Stimulated activated naive B cell treated with anti-CD40 and anti-IgM and Interleukin-4, amounts not matched to agents 10 μg/mL and 1 μg/mL and 100 μg/mL, for 72 hours (primary cell): Measurements from ENCODE around the gene CERS6.
"Not testable (repeated sequence)": the region's sequence is repeated elsewhere in the genome, so short reads cannot be mapped to it uniquely, and the experiment has no call there.

Experiments used
- ATAC-seq, 2 donors: fragments of 150-1000 bp; cut with Tn5 transposase; replicated peaks; 2 replicates each; pipeline ENCODE4 v1.10.0; 2021; ENCODE audit warnings: moderate library complexity in 1 of 2
- DNase-seq: peaks from one replicate; pipeline ENCODE4 v3.0.0; 2021
- H3K27ac Mint-ChIP-seq: one replicate; pipeline ENCODE4 v1.8.0; 2022; ENCODE audit warnings: mild to moderate bottlenecking, mixed read lengths
- H3K27me3 Mint-ChIP-seq, 2 donors: one replicate each; pipeline ENCODE4 v1.8.0; 2022; ENCODE audit warnings: mixed read lengths in 2 of 2
- H3K36me3 Mint-ChIP-seq, 2 donors: one replicate each; pipeline ENCODE4 v1.8.0; 2022; ENCODE audit warnings: mixed read lengths in 2 of 2, mild to moderate bottlenecking in 1 of 2
- H3K4me1 Mint-ChIP-seq, 2 donors: one replicate each; pipeline ENCODE4 v1.8.0; 2022; ENCODE audit warnings: mixed read lengths in 2 of 2, mild to moderate bottlenecking in 1 of 2
- H3K4me3 Mint-ChIP-seq, 2 donors: one replicate each; pipeline ENCODE4 v1.8.0; 2022; ENCODE audit warnings: mild to moderate bottlenecking in 2 of 2, mixed read lengths in 2 of 2, moderate library complexity in 1 of 2
- H3K9me3 Mint-ChIP-seq, 2 donors: one replicate each; pipeline ENCODE4 v1.8.0; 2022; ENCODE audit warnings: mixed read lengths in 2 of 2, mild to moderate bottlenecking in 1 of 2

Gene CERS6

DNA sequence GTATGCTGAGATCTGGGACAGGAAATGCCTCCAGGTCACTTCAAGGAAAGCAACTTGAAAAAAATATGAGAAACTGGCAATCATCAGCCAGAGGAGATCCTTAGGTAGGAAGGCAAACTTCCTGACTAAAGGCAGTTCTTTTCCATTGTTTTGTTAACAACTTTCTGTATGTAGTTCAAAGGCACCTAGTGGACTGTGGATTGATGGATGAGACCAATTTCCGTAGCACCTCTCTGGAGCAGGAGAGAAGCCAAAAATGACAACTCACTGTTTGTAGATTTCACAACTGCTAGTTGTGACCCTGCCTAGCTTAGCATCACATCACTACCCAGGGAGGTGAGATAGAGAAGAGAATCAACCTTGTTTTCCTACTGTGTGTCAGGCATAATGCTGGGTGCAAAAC is 324.6 kb downstream of the CERS6 start:
- DNase-seq, result no peak
- peaks cover 4% of the 10 kb centered on the region in 2 donors for H3K9me3 Mint-ChIP-seq
- no peak for ATAC-seq
- no peak overlapping the region for H3K4me3 Mint-ChIP-seq
- H3K27ac Mint-ChIP-seq, result no peak overlapping the region
- H3K27me3 Mint-ChIP-seq, result no peaks in the 10 kb centered on the region
- no peaks in the 10 kb centered on the region for H3K4me1 Mint-ChIP-seq
- H3K36me3 Mint-ChIP-seq, result peaks cover 2 to 5% of the 10 kb centered on the region in 2 donors

DNA sequence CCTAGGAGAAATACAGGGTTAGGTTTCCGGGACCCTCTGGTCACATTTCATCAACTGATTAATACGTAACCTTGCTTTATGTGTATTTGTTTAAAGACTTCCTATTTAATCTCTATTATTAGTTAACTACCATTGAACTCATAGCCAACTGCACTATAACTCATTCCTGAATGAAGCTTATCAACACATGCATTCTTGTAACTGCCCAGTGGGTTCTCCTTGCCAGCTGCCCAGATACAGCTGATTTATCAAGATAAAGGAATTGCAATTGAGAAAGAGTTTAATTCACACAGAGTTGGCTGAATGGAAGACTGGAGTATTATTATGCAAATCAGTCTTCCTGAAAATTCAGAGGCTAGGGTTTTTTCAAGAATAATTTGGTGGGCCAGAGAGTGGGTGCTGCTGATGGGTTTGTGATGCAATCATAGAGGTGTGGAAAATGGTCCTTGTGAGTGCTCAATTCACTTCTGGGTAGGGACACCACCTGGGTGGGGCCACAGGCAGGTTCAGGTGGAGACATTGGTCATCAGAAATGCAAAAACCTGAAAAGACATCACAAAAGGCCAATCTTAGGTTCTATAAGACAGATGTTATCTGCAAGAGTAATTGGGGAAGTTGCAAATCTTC is 325.2 kb downstream of the CERS6 start:
- no peak for ATAC-seq
- DNase-seq, result no peak
- Mint-ChIP-seq H3K27me3 (no peaks in the 10 kb centered on the region), H3K4me1 (no peaks in the 10 kb centered on the region), H3K27ac (no peak overlapping the region), H3K36me3 (no peaks in the 10 kb centered on the region), H3K4me3 (no peak overlapping the region), H3K9me3 (peaks cover 0 to 4% of the 10 kb centered on the region in 2 donors)

DNA sequence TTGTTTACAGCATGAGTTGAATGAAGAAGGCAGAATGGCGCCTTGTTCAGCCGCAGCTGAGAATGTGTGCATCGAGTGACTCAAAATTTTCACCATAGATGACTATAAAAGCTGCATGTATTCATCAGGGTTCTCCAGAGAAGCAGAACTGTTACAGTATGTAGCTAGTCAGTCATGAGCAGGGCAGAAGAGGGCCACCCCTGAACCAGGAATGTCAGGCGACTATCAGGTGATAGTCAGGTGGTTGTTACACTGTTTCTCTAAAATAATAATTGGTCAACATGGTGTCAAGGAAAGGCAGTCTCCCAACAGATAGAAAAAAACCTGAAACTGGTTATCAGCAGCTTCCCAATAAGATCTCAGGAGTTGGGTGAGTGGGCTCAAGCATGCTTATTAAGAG is 326.2 kb downstream of the CERS6 start:
- DNase-seq, result no peak
- no peak for ATAC-seq
- Mint-ChIP-seq H3K27ac (no peak overlapping the region), H3K4me3 (no peak overlapping the region), H3K27me3 (no peaks in the 10 kb centered on the region), H3K4me1 (no peaks in the 10 kb centered on the region), H3K9me3 (peaks cover 0 to 1% of the 10 kb centered on the region in 2 donors), H3K36me3 (no peaks in the 10 kb centered on the region)

DNA sequence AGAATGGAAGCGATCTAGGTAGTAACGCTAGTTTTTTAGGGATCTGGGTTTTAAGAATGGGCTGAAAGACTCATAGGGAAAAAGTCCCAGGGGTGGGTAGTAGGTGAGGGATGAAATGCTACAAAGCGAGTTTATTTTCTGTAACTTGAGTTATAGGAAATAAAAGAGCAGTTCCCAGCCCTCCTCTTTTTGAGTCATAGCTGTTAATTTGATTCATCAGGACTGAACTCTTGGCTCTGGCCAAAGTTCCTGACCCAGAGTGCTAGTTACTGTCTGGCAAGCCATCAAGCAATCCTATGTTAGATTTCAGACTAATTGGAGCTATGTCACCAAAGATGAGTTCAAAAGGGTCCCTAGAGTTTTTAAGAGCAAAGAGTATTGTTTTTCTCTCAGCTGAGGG is 328.9 kb downstream of the CERS6 start:
- no peak overlapping the region for H3K4me3 Mint-ChIP-seq
- DNase-seq (no peak), ATAC-seq (no peak)
- H3K27ac Mint-ChIP-seq, result no peak overlapping the region
- no peaks in the 10 kb centered on the region for H3K36me3 Mint-ChIP-seq
- H3K4me1 Mint-ChIP-seq, result no peaks in the 10 kb centered on the region
- H3K27me3 Mint-ChIP-seq, result no peaks in the 10 kb centered on the region
- H3K9me3 Mint-ChIP-seq, result no peaks in the 10 kb centered on the region

DNA sequence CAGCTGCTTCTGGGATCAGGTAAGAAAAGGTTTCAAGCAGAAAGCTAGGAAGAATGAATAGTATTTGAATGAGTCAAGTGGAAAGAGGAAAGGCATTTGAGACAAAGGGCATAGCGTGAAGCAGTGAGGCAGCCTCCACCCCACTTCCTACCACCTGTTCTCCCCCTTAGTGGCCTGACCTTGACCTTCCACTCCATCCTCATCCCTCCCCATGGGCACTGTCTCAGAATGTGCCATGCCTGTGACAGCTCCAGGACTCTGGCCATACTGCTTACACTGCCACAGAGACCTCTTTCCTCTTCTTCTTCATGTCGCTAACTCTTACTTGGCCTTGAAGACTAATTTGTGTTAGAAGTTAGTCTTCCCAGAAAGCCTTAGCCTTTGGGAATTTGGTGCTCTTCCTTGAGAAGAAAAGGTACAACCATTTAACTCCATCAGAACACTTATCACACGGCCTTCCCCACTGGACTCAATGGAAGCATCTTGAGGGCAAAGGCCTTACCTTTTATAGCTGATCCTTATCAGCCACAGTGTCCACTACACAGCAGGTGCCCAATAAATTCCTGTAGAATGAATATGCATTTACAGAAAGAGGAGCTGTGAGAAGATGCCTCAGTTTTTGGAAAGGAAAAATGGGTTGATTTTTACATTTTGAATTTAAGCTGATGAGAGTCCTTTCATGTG is 331.2 kb downstream of the CERS6 start:
- Mint-ChIP-seq H3K4me1 (no peaks in the 10 kb centered on the region), H3K27ac (no peak overlapping the region), H3K36me3 (no peaks in the 10 kb centered on the region), H3K4me3 (no peak overlapping the region), H3K27me3 (no peaks in the 10 kb centered on the region), H3K9me3 (peaks cover 0 to 1% of the 10 kb centered on the region in 2 donors)
- ATAC-seq, result no peak
- no peak for DNase-seq

DNA sequence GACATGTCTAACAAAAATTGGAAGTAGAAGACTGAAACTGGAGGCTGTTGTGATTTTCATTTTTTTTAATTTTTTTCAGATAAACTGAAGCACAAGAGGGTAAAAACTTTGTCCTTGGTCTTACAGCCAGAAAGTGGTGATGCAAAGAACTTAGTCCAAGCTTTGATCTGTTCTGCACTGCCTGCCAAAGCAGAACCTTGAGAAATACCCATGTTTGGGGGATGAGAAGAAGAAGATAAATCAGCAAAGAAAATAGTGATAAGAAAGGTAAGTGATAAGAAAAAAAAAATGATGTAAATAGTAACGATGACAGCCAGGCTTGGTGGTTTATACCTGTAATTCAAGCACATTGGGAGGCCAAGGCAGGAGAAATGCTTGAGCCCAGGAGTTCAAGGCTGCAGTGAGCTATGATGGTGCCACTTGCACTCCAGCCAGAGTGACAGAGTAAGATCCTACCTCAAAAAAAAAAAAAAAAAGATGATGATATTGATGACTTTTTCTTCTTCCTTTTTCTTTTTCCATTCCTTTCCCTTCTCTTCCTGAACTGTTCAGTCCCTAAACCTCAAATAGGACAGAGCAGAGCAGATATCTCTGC is 331.8 kb downstream of the CERS6 start:
- Mint-ChIP-seq H3K4me3 (no peak overlapping the region), H3K9me3 (peaks cover 0 to 1% of the 10 kb centered on the region in 2 donors), H3K4me1 (no peaks in the 10 kb centered on the region), H3K27ac (no peak overlapping the region), H3K27me3 (no peaks in the 10 kb centered on the region), H3K36me3 (no peaks in the 10 kb centered on the region)
- ATAC-seq (no peak), DNase-seq (no peak)

DNA sequence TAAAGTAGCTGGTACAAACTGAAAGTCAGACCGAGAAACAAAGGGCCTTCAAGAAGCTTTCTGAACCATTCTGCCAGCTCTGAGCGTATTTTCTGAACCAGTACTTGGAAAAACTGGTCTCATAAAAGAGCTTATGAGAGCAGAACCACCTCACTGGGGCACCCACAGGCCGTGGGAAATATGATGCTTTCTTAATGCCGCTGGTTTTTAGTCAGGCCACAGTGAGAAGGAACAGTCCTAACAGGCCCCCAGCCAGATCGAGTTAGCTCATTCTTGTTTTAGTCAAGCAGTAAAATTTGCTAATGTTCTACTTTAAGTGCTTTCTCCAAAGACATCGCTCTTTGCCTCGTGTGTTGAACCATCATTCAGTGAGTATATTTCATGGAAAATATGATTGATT is 333.7 kb downstream of the CERS6 start:
- no peaks in the 10 kb centered on the region for H3K4me1 Mint-ChIP-seq
- H3K9me3 Mint-ChIP-seq, result peaks cover 0 to 1% of the 10 kb centered on the region in 2 donors
- no peak overlapping the region for H3K27ac Mint-ChIP-seq
- no peaks in the 10 kb centered on the region for H3K27me3 Mint-ChIP-seq
- DNase-seq (no peak), ATAC-seq (no peak)
- H3K36me3 Mint-ChIP-seq, result no peaks in the 10 kb centered on the region
- H3K4me3 Mint-ChIP-seq, result no peak overlapping the region

DNA sequence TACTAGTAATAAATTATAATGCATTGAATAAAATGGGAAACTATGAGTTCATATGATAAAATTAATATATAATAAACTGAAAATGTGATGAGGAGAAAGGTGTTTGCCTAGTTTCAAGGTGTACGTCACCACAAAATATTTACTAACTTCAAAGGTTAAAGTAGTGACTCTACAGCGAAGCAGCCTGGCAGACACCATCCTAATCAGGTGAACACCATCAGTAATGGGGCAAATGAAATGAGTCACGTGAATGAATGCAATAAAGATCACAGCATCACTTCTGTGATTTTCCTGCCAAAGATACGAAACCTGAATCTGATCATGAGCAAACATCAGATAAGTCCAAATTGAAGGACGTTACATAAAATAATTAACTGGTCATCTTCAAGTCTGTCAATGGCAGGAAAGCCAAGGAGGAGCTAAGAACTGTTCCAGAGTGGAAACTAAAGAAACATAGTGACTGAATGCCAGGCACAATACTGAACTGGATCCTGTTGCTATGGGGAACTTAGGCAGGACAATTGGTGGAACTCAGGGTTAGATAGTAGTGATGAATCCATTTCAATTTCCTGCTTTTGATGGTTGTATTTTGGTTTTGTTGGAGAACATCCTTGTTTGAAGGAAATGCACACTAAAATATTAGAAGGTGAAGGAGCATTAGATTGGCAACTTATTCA is 334.3 kb downstream of the CERS6 start:
- Mint-ChIP-seq H3K4me1 (no peaks in the 10 kb centered on the region), H3K4me3 (no peak overlapping the region), H3K9me3 (peaks cover 0 to 1% of the 10 kb centered on the region in 2 donors), H3K27ac (no peak overlapping the region), H3K27me3 (no peaks in the 10 kb centered on the region), H3K36me3 (no peaks in the 10 kb centered on the region)
- ATAC-seq (no peak), DNase-seq (no peak)

DNA sequence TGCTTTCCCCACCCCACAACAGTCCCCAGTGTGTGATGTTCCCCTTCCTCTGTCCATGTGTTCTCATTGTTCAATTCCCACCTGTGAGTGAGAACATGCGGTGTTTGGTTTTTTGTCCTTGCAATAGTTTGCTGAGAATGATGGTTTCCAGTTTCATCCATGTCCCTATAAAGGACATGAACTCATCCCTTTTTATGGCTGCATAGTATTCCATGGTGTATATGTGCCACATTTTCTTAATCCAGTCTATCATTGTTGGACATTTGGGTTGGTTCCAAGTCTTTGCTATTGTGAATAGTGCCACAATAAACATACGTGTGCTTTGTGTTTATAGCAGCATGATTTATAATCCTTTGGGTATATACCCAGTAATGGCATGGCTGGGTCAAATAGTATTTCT is 335.1 kb downstream of the CERS6 start:
- DNase-seq, ATAC-seq, H3K36me3 Mint-ChIP-seq, H3K27ac Mint-ChIP-seq, H3K9me3 Mint-ChIP-seq, H3K27me3 Mint-ChIP-seq, H3K4me1 Mint-ChIP-seq, H3K4me3 Mint-ChIP-seq: not testable (repeated sequence)

DNA sequence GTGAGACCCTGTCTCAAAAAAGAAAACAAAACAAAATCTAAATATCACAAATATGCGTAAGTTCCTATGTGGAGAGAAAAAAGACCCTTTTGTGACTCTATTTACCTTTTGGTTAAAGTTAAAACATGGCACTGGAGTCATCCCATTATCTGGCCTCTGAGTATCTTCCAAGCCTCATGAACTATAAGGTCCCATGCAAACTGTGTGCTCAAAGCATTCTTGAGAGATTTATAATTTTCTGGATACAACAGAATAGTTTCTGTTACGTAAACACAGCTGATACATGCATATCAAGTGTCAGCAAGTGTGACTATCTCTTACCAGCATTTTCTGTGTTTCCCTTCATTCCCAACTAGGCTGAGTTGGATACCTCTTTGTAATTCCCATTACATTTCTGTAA is 337.5 kb downstream of the CERS6 start:
- no peaks in the 10 kb centered on the region for H3K4me1 Mint-ChIP-seq
- DNase-seq, result no peak
- H3K9me3 Mint-ChIP-seq, result peaks cover 0 to 1% of the 10 kb centered on the region in 2 donors
- H3K27ac Mint-ChIP-seq, result no peak overlapping the region
- no peaks in the 10 kb centered on the region for H3K36me3 Mint-ChIP-seq
- no peak overlapping the region for H3K4me3 Mint-ChIP-seq
- ATAC-seq, result no peak
- H3K27me3 Mint-ChIP-seq, result no peaks in the 10 kb centered on the region

DNA sequence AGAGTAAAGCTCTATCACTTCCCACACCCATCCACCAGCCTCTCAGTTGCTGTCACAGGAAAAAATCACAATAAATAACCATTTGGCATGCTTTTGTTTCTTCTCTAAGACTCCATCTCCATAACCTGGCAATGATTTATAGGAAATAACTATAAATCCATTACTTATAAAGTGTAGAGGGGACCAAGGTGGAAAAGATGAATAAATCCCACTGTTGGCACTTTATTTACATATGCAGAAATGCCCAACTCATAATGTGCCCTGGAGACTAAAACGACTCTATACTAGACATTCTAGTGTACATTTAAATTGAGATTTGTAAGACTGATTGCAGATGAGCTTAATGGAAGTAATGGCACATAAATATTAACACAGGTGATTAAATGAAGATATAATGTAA is 338.9 kb downstream of the CERS6 start:
- H3K27me3 Mint-ChIP-seq, result no peaks in the 10 kb centered on the region
- H3K36me3 Mint-ChIP-seq, result no peaks in the 10 kb centered on the region
- no peak overlapping the region for H3K27ac Mint-ChIP-seq
- H3K4me3 Mint-ChIP-seq, result no peak overlapping the region
- ATAC-seq, result no peak
- no peaks in the 10 kb centered on the region for H3K4me1 Mint-ChIP-seq
- DNase-seq, result no peak
- peaks cover 0 to 1% of the 10 kb centered on the region in 2 donors for H3K9me3 Mint-ChIP-seq

DNA sequence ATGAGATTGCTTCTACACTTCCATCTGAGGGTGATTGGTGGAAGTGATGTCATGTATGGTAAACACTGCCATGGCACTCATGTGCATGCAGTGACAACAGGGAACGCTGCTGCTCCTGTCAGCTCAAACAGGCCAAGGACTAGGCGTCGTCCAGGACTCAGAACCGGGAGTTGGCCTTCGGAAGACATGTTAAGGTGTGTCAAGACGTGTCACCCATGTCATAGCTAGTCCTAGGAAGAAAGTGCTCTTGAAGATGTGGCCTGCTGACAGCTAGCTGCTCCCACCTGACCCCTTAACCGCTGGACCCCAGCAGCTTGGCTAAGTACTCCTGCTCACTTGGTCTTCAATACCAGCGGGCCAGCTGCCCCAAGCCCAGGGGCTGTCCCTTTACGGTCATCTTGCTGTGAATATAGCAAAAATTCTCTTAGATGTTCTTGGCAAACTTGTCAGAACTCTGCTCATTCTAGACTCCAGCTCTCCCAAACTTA is 340.1 kb downstream of the CERS6 start:
- Mint-ChIP-seq H3K36me3 (no peaks in the 10 kb centered on the region), H3K9me3 (no peaks in the 10 kb centered on the region), H3K27me3 (no peaks in the 10 kb centered on the region), H3K27ac (no peak overlapping the region), H3K4me3 (no peak overlapping the region), H3K4me1 (no peaks in the 10 kb centered on the region)
- DNase-seq, result no peak
- no peak for ATAC-seq

DNA sequence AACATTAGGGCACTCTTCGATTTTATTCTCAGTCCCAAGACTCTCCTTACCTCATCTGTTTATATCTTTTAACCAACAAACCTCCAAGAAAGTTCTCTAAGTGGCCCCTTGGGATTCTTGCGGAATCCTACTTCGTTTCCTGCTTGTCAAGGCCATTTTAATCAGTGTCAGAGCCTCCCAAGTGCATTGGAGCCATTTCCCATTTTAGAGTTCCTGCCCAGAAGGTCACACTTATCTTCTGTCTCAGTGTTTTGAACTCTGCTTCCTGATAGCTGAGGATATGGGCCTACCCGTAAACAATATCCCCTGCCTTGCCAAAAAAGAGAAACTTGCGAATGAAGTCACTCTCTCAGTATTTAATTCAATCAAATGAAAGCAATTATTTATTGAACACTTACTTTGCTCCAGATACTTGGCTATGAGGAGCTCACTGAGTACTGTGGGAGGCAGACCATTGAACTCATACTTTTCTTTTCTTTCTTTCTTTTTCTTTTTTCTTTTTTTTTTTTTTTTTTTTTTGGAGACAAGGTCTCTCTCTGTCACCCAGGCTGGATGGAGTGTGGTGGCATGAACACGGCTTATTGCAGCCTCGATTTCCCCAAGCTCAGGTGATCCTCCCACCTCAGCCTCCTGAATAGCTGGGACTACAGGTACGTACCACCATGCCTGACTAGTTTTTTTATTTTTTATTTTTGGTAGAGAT is 340.7 kb downstream of the CERS6 start:
- DNase-seq, result no peak
- Mint-ChIP-seq H3K9me3 (no peaks in the 10 kb centered on the region), H3K36me3 (no peaks in the 10 kb centered on the region), H3K4me1 (no peaks in the 10 kb centered on the region), H3K4me3 (no peak overlapping the region), H3K27ac (no peak overlapping the region), H3K27me3 (no peaks in the 10 kb centered on the region)
- ATAC-seq, result no peak

DNA sequence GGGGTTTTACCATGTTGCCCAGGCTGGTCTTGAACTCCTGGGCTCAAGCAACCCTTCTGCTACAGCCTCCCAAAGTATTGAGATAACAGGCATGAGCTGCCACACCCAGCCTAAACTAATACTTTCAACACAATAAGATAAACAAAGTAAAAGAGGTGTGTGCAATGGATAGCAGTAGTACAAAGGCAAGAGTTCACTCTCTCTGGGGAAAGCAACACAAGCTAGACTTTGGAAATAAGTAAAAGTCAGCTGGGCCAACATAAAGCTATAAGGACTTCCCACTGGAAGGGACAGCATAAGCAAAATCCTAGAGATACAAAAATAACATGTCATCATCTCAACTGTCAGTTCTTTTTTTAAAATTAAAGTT is 341.2 kb downstream of the CERS6 start:
- no peaks in the 10 kb centered on the region for H3K9me3 Mint-ChIP-seq
- H3K27ac Mint-ChIP-seq, result no peak overlapping the region
- no peak for DNase-seq
- no peaks in the 10 kb centered on the region for H3K4me1 Mint-ChIP-seq
- no peaks in the 10 kb centered on the region for H3K27me3 Mint-ChIP-seq
- no peak overlapping the region for H3K4me3 Mint-ChIP-seq
- no peak for ATAC-seq
- no peaks in the 10 kb centered on the region for H3K36me3 Mint-ChIP-seq
